H1 (cell line): ENCODE measurements around the gene RFTN2. TPM values are rescaled to one million over a fixed set of nuclear protein-coding genes. Genes with fewer than 3 reads are reported as not detected.

Source experiments
- CTCF ChIA-PET: fragments of 300-600 bp; sonication (Branson Sonifier 250); formaldehyde crosslinking; loops from one replicate; lab custom pipeline; 2021; ENCODE audit not compliant: partially characterized antibody; lab: Charles Lee
- POLR2A ChIA-PET: fragments of 300-600 bp; sonication (Branson Sonifier 250); formaldehyde crosslinking; loops from one replicate; lab custom pipeline; 2021; ENCODE audit warnings: inconsistent platforms; ENCODE audit not compliant: partially characterized antibody; lab: Charles Lee
- DNase-seq, 2 experiments: peaks; one replicate each; pipeline versions ENCODE4 v3.0.0 to v3.0.0-alpha.2; 2010 to 2022; ENCODE audit warnings: low spot score in 2 of 2, low read depth in 1 of 2, mixed read lengths in 1 of 2
- FAIRE-seq: peaks from 2 replicates; lab custom pipeline; 2011; peaks lifted over from hg19 to GRCh38; lab: Jason Lieb, UNC
- H2AFZ ChIP-seq: 2 replicates; pipeline ENCODE4 v1.8.1; 2012; ENCODE audit warnings: low read length, inconsistent platforms
- H2AK5ac ChIP-seq: 2 replicates; pipeline ENCODE4 v1.6.1; 2013; ENCODE audit warnings: low read depth, low read length
- H2BK120ac ChIP-seq: replicated peaks from 2 replicates; pipeline ENCODE3; 2013; ENCODE audit warnings: low read depth, low read length, inconsistent platforms
- H2BK12ac ChIP-seq: 2 replicates; pipeline ENCODE4 v1.6.1; 2013; ENCODE audit warnings: low read depth, low read length
- H2BK15ac ChIP-seq: 2 replicates; pipeline ENCODE4 v1.6.1; 2013; ENCODE audit warnings: low read length
- H2BK20ac ChIP-seq: 2 replicates; pipeline ENCODE4 v1.6.1; 2013; ENCODE audit warnings: low read length
- H2BK5ac ChIP-seq: 2 replicates; pipeline ENCODE4 v1.6.1; 2013; ENCODE audit warnings: low read depth, low read length
- H3K14ac ChIP-seq: 2 replicates; pipeline ENCODE4 v1.6.1; 2013; ENCODE audit warnings: inconsistent platforms; ENCODE audit not compliant: insufficient read length
- H3K18ac ChIP-seq: 2 replicates; pipeline ENCODE4 v1.6.1; 2013; ENCODE audit warnings: low read length; ENCODE audit errors: extremely low read depth
- H3K23ac ChIP-seq: 2 replicates; pipeline ENCODE4 v1.6.1; 2013; ENCODE audit warnings: inconsistent platforms; ENCODE audit not compliant: insufficient read length
- H3K23me2 ChIP-seq: 2 replicates; pipeline ENCODE4 v1.6.1; 2013; ENCODE audit warnings: low read depth, low read length
- H3K27ac ChIP-seq: 2 replicates; pipeline ENCODE4 v1.6.1; 2011; ENCODE audit warnings: low read depth, low read length, inconsistent platforms
- H3K27me3 ChIP-seq, 4 experiments: replicated peaks in 1 of 4; 1 replicate in 1 of 4; 2 replicates in 3 of 4; pipeline versions ENCODE4 v1.6.1 to v1.8.1; 2011 to 2013; ENCODE audit warnings: low read length in 3 of 4, mild to moderate bottlenecking in 3 of 4, inconsistent platforms in 2 of 4, mixed read lengths in 2 of 4, moderate library complexity in 1 of 4; ENCODE audit not compliant: control insufficient read depth in 3 of 4, insufficient read depth in 3 of 4; ENCODE audit errors: extremely low read depth in 1 of 4
- H3K36me3 ChIP-seq, 4 experiments: 2 replicates each; pipeline versions ENCODE4 v1.6.1 to v1.8.1; 2011 to 2013; ENCODE audit warnings: mild to moderate bottlenecking in 4 of 4, low read length in 3 of 4, moderate library complexity in 2 of 4, control low read depth in 1 of 4, inconsistent platforms in 1 of 4; ENCODE audit not compliant: insufficient read depth in 4 of 4, control insufficient read depth in 2 of 4
- H3K4ac ChIP-seq: replicated peaks from 2 replicates; pipeline ENCODE3; 2013; ENCODE audit warnings: low read length, low read depth, mixed read lengths, inconsistent platforms; ENCODE audit not compliant: insufficient read length
- H3K4me1 ChIP-seq, 4 experiments: replicated peaks in 1 of 4; 1 replicate in 1 of 4; 2 replicates in 3 of 4; pipeline versions ENCODE4 v1.6.1 to v1.8.1; 2011 to 2013; ENCODE audit warnings: low read length in 3 of 4, inconsistent platforms in 2 of 4, mixed read lengths in 1 of 4; ENCODE audit not compliant: insufficient read depth in 4 of 4, control insufficient read depth in 3 of 4
- H3K4me2 ChIP-seq, 2 experiments: 2 replicates each; pipeline versions ENCODE4 v1.6.1 to v1.8.1; 2011 to 2013; ENCODE audit warnings: low read depth in 2 of 2, low read length in 2 of 2, control low read depth in 1 of 2, inconsistent platforms in 1 of 2, mild to moderate bottlenecking in 1 of 2; ENCODE audit not compliant: insufficient read depth in 1 of 2
- H3K4me3 ChIP-seq, 4 experiments: fragments of 200-600, 300-600 bp in 1 of 4; sonication (generic), shearing (Covaris generic), sonication (Bioruptor Twin) in 1 of 4; 2 replicates each; pipeline versions ENCODE4 v1.5.1 to v1.8.1; 2011 to 2016; ENCODE audit warnings: low read length in 4 of 4, low read depth in 3 of 4, control low read depth in 2 of 4, inconsistent platforms in 2 of 4, mild to moderate bottlenecking in 2 of 4, mixed read lengths in 1 of 4, moderate library complexity in 1 of 4; ENCODE audit not compliant: insufficient read depth in 2 of 4; ENCODE audit errors: extremely low read depth in 1 of 4
- H3K56ac ChIP-seq: replicated peaks from 2 replicates; pipeline ENCODE3; 2013; ENCODE audit warnings: low read depth, mild to moderate bottlenecking, mixed read lengths, low read length, inconsistent platforms; ENCODE audit not compliant: insufficient read length
- H3K79me1 ChIP-seq: 2 replicates; pipeline ENCODE4 v1.6.1; 2013; ENCODE audit warnings: low read depth, low read length, control low read depth
- H3K79me2 ChIP-seq, 2 experiments: 2 replicates each; pipeline versions ENCODE4 v1.6.1 to v1.8.1; 2012 to 2013; ENCODE audit warnings: low read length in 2 of 2, mild to moderate bottlenecking in 2 of 2, inconsistent platforms in 1 of 2; ENCODE audit not compliant: insufficient read depth in 2 of 2, control insufficient read depth in 1 of 2
- H3K9ac ChIP-seq, 4 experiments: replicated peaks in 1 of 4; 1 replicate in 1 of 4; 2 replicates in 3 of 4; pipeline versions ENCODE4 v1.6.1 to v1.8.1; 2011 to 2013; ENCODE audit warnings: low read depth in 3 of 4, low read length in 3 of 4, control low read depth in 2 of 4, mild to moderate bottlenecking in 2 of 4, moderate library complexity in 2 of 4, inconsistent platforms in 1 of 4; ENCODE audit errors: extremely low read depth in 1 of 4
- H3K9me3 ChIP-seq, 2 experiments: 2 replicates each; pipeline versions ENCODE4 v1.6.1 to v1.8.1; 2012 to 2013; ENCODE audit warnings: mild to moderate bottlenecking in 2 of 2, moderate library complexity in 2 of 2, control low read depth in 1 of 2, inconsistent platforms in 1 of 2, low read depth in 1 of 2, low read length in 1 of 2, mixed read lengths in 1 of 2; ENCODE audit not compliant: insufficient read depth in 2 of 2
- H4K20me1 ChIP-seq, 2 experiments: replicated peaks in 1 of 2; 2 replicates each; pipeline versions ENCODE3 to v1.8.1; 2011 to 2013; ENCODE audit warnings: inconsistent platforms in 2 of 2, low read length in 2 of 2, mild to moderate bottlenecking in 1 of 2; ENCODE audit not compliant: insufficient read depth in 2 of 2, control insufficient read depth in 1 of 2
- H4K5ac ChIP-seq: 2 replicates; pipeline ENCODE4 v1.6.1; 2013; ENCODE audit warnings: low read length, low read depth, mixed read lengths, inconsistent platforms; ENCODE audit not compliant: insufficient read length
- H4K8ac ChIP-seq: 2 replicates; pipeline ENCODE4 v1.8.0; 2013; ENCODE audit warnings: mild to moderate bottlenecking, moderate library complexity, low read length, inconsistent platforms; ENCODE audit not compliant: insufficient read depth; ENCODE audit errors: extremely low read depth
- H4K91ac ChIP-seq: replicated peaks from 2 replicates; pipeline ENCODE3; 2013; ENCODE audit warnings: low read length, mixed read lengths, inconsistent platforms; ENCODE audit not compliant: insufficient read length
- BACH1 ChIP-seq: IDR thresholded peaks from 2 replicates; pipeline ENCODE4 v1.6.1; 2012; ENCODE audit warnings: low read length, improper control_type of control experiment
- WGBS, 2 experiments: shearing (Covaris generic) in 1 of 2; methylation state at CpG; one replicate each; pipeline versions ENCODE4 v1.1.6 to v1.1.7; 2013 to 2015; ENCODE audit warnings: low lambda C conversion rate in 2 of 2, mixed read lengths in 2 of 2, inconsistent platforms in 1 of 2, low coverage in 1 of 2, missing lambda C conversion rate in 1 of 2; ENCODE audit not compliant: insufficient replicate concordance in 2 of 2, insufficient coverage in 1 of 2, insufficient read length in 1 of 2; ENCODE audit errors: extremely low coverage in 1 of 2, missing lambda C conversion rate in 1 of 2; 5-methylcytosine and 5-hydroxymethylcytosine counted together
- polyA plus RNA-seq, 7 experiments: library from polyadenylated mRNA; depleted of rRNA in 3 of 7; stranded (reverse) in 5 of 7; unstranded in 2 of 7; fragments of >200 nt in 5 of 7; fragments of 200-250 nt in 2 of 7; gene quantifications; 1 replicate in 5 of 7; 2 replicates in 1 of 7; 4 replicates in 1 of 7; pipeline versions ENCODE4 v1.2.1 to v1.2.3, GENCODE V29; 2011 to 2013; ENCODE audit warnings: missing spikeins in 2 of 7, mixed read lengths in 2 of 7
- total RNA-seq: library from RNA; stranded (reverse); fragmentation: NEBNext Ultra II Directional; extraction: Animal tissue kit (Norgen Biotek cat#: 25700); gene quantifications from 2 replicates; pipeline ENCODE4 v1.2.1, GENCODE V29; 2021

Gene RFTN2
- total and polyA plus RNA-seq, 2 of the 8 experiments (the other 6 are each of a cell fraction or from before 2014, with no cell fraction given), result 2.3 to 2.4 TPM

DNA sequence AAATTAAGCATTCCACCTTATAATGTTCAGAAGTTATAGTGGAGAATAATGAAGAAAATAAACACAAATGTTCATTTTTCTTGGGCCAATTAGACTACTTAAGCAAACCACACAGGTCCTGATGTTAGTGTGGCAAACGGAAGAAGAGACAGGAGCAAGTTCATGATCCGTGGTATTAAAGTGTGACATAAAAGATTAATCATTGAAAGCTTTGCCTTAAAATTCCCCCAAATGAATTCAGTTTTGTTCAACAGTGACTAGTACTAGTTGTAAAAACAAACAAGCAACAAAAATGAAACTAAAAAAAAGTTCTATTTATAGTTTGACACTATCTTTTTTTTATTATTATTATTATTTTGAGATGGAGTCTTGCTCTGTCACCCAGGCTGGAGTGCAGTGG lies 73.7 kb downstream of the RFTN2 start:
- Histone ChIP-seq H3K4me1 (peaks cover 0 to 5% (median 2%) of the 10 kb centered on the region in 4 experiments; a peak in 5 of 7 replicates), H3K79me2 (no peaks in the 10 kb centered on the region), H2BK20ac (no peak overlapping the region), H2BK120ac (no peak overlapping the region), H4K20me1 (no peaks in the 10 kb centered on the region), H2BK15ac (no peak overlapping the region), H3K9me3 (no peaks in the 10 kb centered on the region), H3K4me2 (no peak overlapping the region), H2BK12ac (no peak overlapping the region), H3K23me2 (no peaks in the 10 kb centered on the region), H4K5ac (no peak overlapping the region), H3K79me1 (no peaks in the 10 kb centered on the region), H3K9ac (no peak overlapping the region), H3K23ac (no peak overlapping the region), H3K27ac (no peak overlapping the region), H3K56ac (no peak overlapping the region), H3K18ac (no peak overlapping the region), H3K27me3 (no peaks in the 10 kb centered on the region; a peak in 1 of 7 replicates), H3K4ac (no peak overlapping the region), H2AK5ac (no peak overlapping the region), H2AFZ (no peak overlapping the region), H3K36me3 (no peaks in the 10 kb centered on the region), H3K14ac (no peak overlapping the region), H2BK5ac (no peak overlapping the region), H4K91ac (no peak overlapping the region), H3K4me3 (no peak overlapping the region), H4K8ac (no peak overlapping the region)
- FAIRE-seq, result no peak
- no peak for TF ChIP-seq BACH1
- ChIA-PET CTCF (interaction anchor here (0.6 to 1.3 kb wide), 2 partner anchors 21 to 105 kb away, joined by 3 read pairs; no protein-coding TSS in a partner anchor), POLR2A (interaction anchor here (0.7 to 1.5 kb wide), 2 partner anchors 14 to 117 kb away, joined by 3 to 4 read pairs; no protein-coding TSS in a partner anchor)
- DNase-seq, result no peak
- 85% methylated on average over 2 of the region's 2 CpGs; no CpG with 5 or more reads in 1 of the 2 experiments for WGBS, 2 experiments
